H1 (cell line): ENCODE results near the gene SLC6A17. TPM values are rescaled to one million over a fixed set of nuclear protein-coding genes. Genes with fewer than 3 reads are reported as not detected.

Experiments
- CTCF ChIA-PET: fragments of 300-600 bp; sonication (Branson Sonifier 250); formaldehyde crosslinking; loops from one replicate; lab custom pipeline; 2021; ENCODE audit not compliant: partially characterized antibody; lab: Charles Lee
- POLR2A ChIA-PET: fragments of 300-600 bp; sonication (Branson Sonifier 250); formaldehyde crosslinking; loops from one replicate; lab custom pipeline; 2021; ENCODE audit warnings: inconsistent platforms; ENCODE audit not compliant: partially characterized antibody; lab: Charles Lee
- DNase-seq, 2 experiments: peaks; one replicate each; pipeline versions ENCODE4 v3.0.0 to v3.0.0-alpha.2; 2010 to 2022; ENCODE audit warnings: low spot score in 2 of 2, low read depth in 1 of 2, mixed read lengths in 1 of 2
- FAIRE-seq: peaks from 2 replicates; lab custom pipeline; 2011; peaks lifted over from hg19 to GRCh38; lab: Jason Lieb, UNC
- H2AFZ ChIP-seq: 2 replicates; pipeline ENCODE4 v1.8.1; 2012; ENCODE audit warnings: low read length, inconsistent platforms
- H2AK5ac ChIP-seq: 2 replicates; pipeline ENCODE4 v1.6.1; 2013; ENCODE audit warnings: low read depth, low read length
- H2BK120ac ChIP-seq: replicated peaks from 2 replicates; pipeline ENCODE3; 2013; ENCODE audit warnings: low read depth, low read length, inconsistent platforms
- H2BK12ac ChIP-seq: 2 replicates; pipeline ENCODE4 v1.6.1; 2013; ENCODE audit warnings: low read depth, low read length
- H2BK15ac ChIP-seq: 2 replicates; pipeline ENCODE4 v1.6.1; 2013; ENCODE audit warnings: low read length
- H2BK20ac ChIP-seq: 2 replicates; pipeline ENCODE4 v1.6.1; 2013; ENCODE audit warnings: low read length
- H2BK5ac ChIP-seq: 2 replicates; pipeline ENCODE4 v1.6.1; 2013; ENCODE audit warnings: low read depth, low read length
- H3K14ac ChIP-seq: 2 replicates; pipeline ENCODE4 v1.6.1; 2013; ENCODE audit warnings: inconsistent platforms; ENCODE audit not compliant: insufficient read length
- H3K18ac ChIP-seq: 2 replicates; pipeline ENCODE4 v1.6.1; 2013; ENCODE audit warnings: low read length; ENCODE audit errors: extremely low read depth
- H3K23ac ChIP-seq: 2 replicates; pipeline ENCODE4 v1.6.1; 2013; ENCODE audit warnings: inconsistent platforms; ENCODE audit not compliant: insufficient read length
- H3K23me2 ChIP-seq: 2 replicates; pipeline ENCODE4 v1.6.1; 2013; ENCODE audit warnings: low read depth, low read length
- H3K27ac ChIP-seq: 2 replicates; pipeline ENCODE4 v1.6.1; 2011; ENCODE audit warnings: low read depth, low read length, inconsistent platforms
- H3K27me3 ChIP-seq, 4 experiments: replicated peaks in 1 of 4; 1 replicate in 1 of 4; 2 replicates in 3 of 4; pipeline versions ENCODE4 v1.6.1 to v1.8.1; 2011 to 2013; ENCODE audit warnings: low read length in 3 of 4, mild to moderate bottlenecking in 3 of 4, inconsistent platforms in 2 of 4, mixed read lengths in 2 of 4, moderate library complexity in 1 of 4; ENCODE audit not compliant: control insufficient read depth in 3 of 4, insufficient read depth in 3 of 4; ENCODE audit errors: extremely low read depth in 1 of 4
- H3K36me3 ChIP-seq, 4 experiments: 2 replicates each; pipeline versions ENCODE4 v1.6.1 to v1.8.1; 2011 to 2013; ENCODE audit warnings: mild to moderate bottlenecking in 4 of 4, low read length in 3 of 4, moderate library complexity in 2 of 4, control low read depth in 1 of 4, inconsistent platforms in 1 of 4; ENCODE audit not compliant: insufficient read depth in 4 of 4, control insufficient read depth in 2 of 4
- H3K4ac ChIP-seq: replicated peaks from 2 replicates; pipeline ENCODE3; 2013; ENCODE audit warnings: low read length, low read depth, mixed read lengths, inconsistent platforms; ENCODE audit not compliant: insufficient read length
- H3K4me1 ChIP-seq, 4 experiments: replicated peaks in 1 of 4; 1 replicate in 1 of 4; 2 replicates in 3 of 4; pipeline versions ENCODE4 v1.6.1 to v1.8.1; 2011 to 2013; ENCODE audit warnings: low read length in 3 of 4, inconsistent platforms in 2 of 4, mixed read lengths in 1 of 4; ENCODE audit not compliant: insufficient read depth in 4 of 4, control insufficient read depth in 3 of 4
- H3K4me2 ChIP-seq, 2 experiments: 2 replicates each; pipeline versions ENCODE4 v1.6.1 to v1.8.1; 2011 to 2013; ENCODE audit warnings: low read depth in 2 of 2, low read length in 2 of 2, control low read depth in 1 of 2, inconsistent platforms in 1 of 2, mild to moderate bottlenecking in 1 of 2; ENCODE audit not compliant: insufficient read depth in 1 of 2
- H3K4me3 ChIP-seq, 4 experiments: fragments of 200-600, 300-600 bp in 1 of 4; sonication (generic), shearing (Covaris generic), sonication (Bioruptor Twin) in 1 of 4; 2 replicates each; pipeline versions ENCODE4 v1.5.1 to v1.8.1; 2011 to 2016; ENCODE audit warnings: low read length in 4 of 4, low read depth in 3 of 4, control low read depth in 2 of 4, inconsistent platforms in 2 of 4, mild to moderate bottlenecking in 2 of 4, mixed read lengths in 1 of 4, moderate library complexity in 1 of 4; ENCODE audit not compliant: insufficient read depth in 2 of 4; ENCODE audit errors: extremely low read depth in 1 of 4
- H3K56ac ChIP-seq: replicated peaks from 2 replicates; pipeline ENCODE3; 2013; ENCODE audit warnings: low read depth, mild to moderate bottlenecking, mixed read lengths, low read length, inconsistent platforms; ENCODE audit not compliant: insufficient read length
- H3K79me1 ChIP-seq: 2 replicates; pipeline ENCODE4 v1.6.1; 2013; ENCODE audit warnings: low read depth, low read length, control low read depth
- H3K79me2 ChIP-seq, 2 experiments: 2 replicates each; pipeline versions ENCODE4 v1.6.1 to v1.8.1; 2012 to 2013; ENCODE audit warnings: low read length in 2 of 2, mild to moderate bottlenecking in 2 of 2, inconsistent platforms in 1 of 2; ENCODE audit not compliant: insufficient read depth in 2 of 2, control insufficient read depth in 1 of 2
- H3K9ac ChIP-seq, 4 experiments: replicated peaks in 1 of 4; 1 replicate in 1 of 4; 2 replicates in 3 of 4; pipeline versions ENCODE4 v1.6.1 to v1.8.1; 2011 to 2013; ENCODE audit warnings: low read depth in 3 of 4, low read length in 3 of 4, control low read depth in 2 of 4, mild to moderate bottlenecking in 2 of 4, moderate library complexity in 2 of 4, inconsistent platforms in 1 of 4; ENCODE audit errors: extremely low read depth in 1 of 4
- H3K9me3 ChIP-seq, 2 experiments: 2 replicates each; pipeline versions ENCODE4 v1.6.1 to v1.8.1; 2012 to 2013; ENCODE audit warnings: mild to moderate bottlenecking in 2 of 2, moderate library complexity in 2 of 2, control low read depth in 1 of 2, inconsistent platforms in 1 of 2, low read depth in 1 of 2, low read length in 1 of 2, mixed read lengths in 1 of 2; ENCODE audit not compliant: insufficient read depth in 2 of 2
- H4K20me1 ChIP-seq, 2 experiments: replicated peaks in 1 of 2; 2 replicates each; pipeline versions ENCODE3 to v1.8.1; 2011 to 2013; ENCODE audit warnings: inconsistent platforms in 2 of 2, low read length in 2 of 2, mild to moderate bottlenecking in 1 of 2; ENCODE audit not compliant: insufficient read depth in 2 of 2, control insufficient read depth in 1 of 2
- H4K5ac ChIP-seq: 2 replicates; pipeline ENCODE4 v1.6.1; 2013; ENCODE audit warnings: low read length, low read depth, mixed read lengths, inconsistent platforms; ENCODE audit not compliant: insufficient read length
- H4K8ac ChIP-seq: 2 replicates; pipeline ENCODE4 v1.8.0; 2013; ENCODE audit warnings: mild to moderate bottlenecking, moderate library complexity, low read length, inconsistent platforms; ENCODE audit not compliant: insufficient read depth; ENCODE audit errors: extremely low read depth
- H4K91ac ChIP-seq: replicated peaks from 2 replicates; pipeline ENCODE3; 2013; ENCODE audit warnings: low read length, mixed read lengths, inconsistent platforms; ENCODE audit not compliant: insufficient read length
- CREB1 ChIP-seq: IDR thresholded peaks from 2 replicates; pipeline ENCODE4 v1.6.1; 2012; ENCODE audit warnings: inconsistent platforms
- CTBP2 ChIP-seq: IDR thresholded peaks from 2 replicates; pipeline ENCODE4 v1.7.0; 2011; ENCODE audit warnings: borderline replicate concordance, mild to moderate bottlenecking, moderate library complexity, mixed read lengths, low read length; ENCODE audit not compliant: insufficient read depth, insufficient read length
- EP300 ChIP-seq, 2 experiments: IDR thresholded peaks; 1 replicate in 1 of 2; 2 replicates in 1 of 2; pipeline ENCODE4 v1.6.1; 2011 to 2012; ENCODE audit warnings: low read depth in 2 of 2, low read length in 2 of 2, mild to moderate bottlenecking in 2 of 2, borderline replicate concordance in 1 of 2, inconsistent platforms in 1 of 2, moderate library complexity in 1 of 2
- EZH2 ChIP-seq: fragments of 200-600 bp; sonication (generic); IDR thresholded peaks from 2 replicates; pipeline ENCODE4 v1.7.1; 2012; ENCODE audit warnings: low read depth, mild to moderate bottlenecking, moderate library complexity, low read length, inconsistent platforms; ENCODE audit not compliant: severe bottlenecking
- KDM1A ChIP-seq: fragments of 200-600, 300-600 bp; sonication (generic); IDR thresholded peaks from 2 replicates; pipeline ENCODE4 v1.7.1; 2016; ENCODE audit warnings: mild to moderate bottlenecking, low read length, borderline replicate concordance
- MAFK ChIP-seq: IDR thresholded peaks from 2 replicates; pipeline ENCODE4 v1.6.1; 2012; ENCODE audit warnings: low read depth, mild to moderate bottlenecking, improper control_type of control experiment, low read length
- SP2 ChIP-seq: IDR thresholded peaks from 2 replicates; pipeline ENCODE4 v1.6.1; 2012; ENCODE audit warnings: mild to moderate bottlenecking, low read length, inconsistent platforms
- SP4 ChIP-seq: IDR thresholded peaks from 2 replicates; pipeline ENCODE4 v1.6.1; 2012; ENCODE audit warnings: low read length, inconsistent platforms
- SRF ChIP-seq: IDR thresholded peaks from 2 replicates; pipeline ENCODE4 v1.6.1; 2011; ENCODE audit warnings: mild to moderate bottlenecking, low read depth, low read length, moderate library complexity
- TCF12 ChIP-seq: IDR thresholded peaks from 2 replicates; pipeline ENCODE4 v1.6.1; 2011; ENCODE audit warnings: low read depth, mild to moderate bottlenecking, low read length
- TEAD4 ChIP-seq: IDR thresholded peaks from 2 replicates; pipeline ENCODE4 v1.6.1; 2012; ENCODE audit warnings: low read depth, low read length, inconsistent platforms, mixed read lengths
- YY1 ChIP-seq: IDR thresholded peaks from 2 replicates; pipeline ENCODE4 v1.6.1; 2011; ENCODE audit warnings: low read depth, mild to moderate bottlenecking, low read length
- WGBS, 2 experiments: shearing (Covaris generic) in 1 of 2; methylation state at CpG; one replicate each; pipeline versions ENCODE4 v1.1.6 to v1.1.7; 2013 to 2015; ENCODE audit warnings: low lambda C conversion rate in 2 of 2, mixed read lengths in 2 of 2, inconsistent platforms in 1 of 2, low coverage in 1 of 2, missing lambda C conversion rate in 1 of 2; ENCODE audit not compliant: insufficient replicate concordance in 2 of 2, insufficient coverage in 1 of 2, insufficient read length in 1 of 2; ENCODE audit errors: extremely low coverage in 1 of 2, missing lambda C conversion rate in 1 of 2; 5-methylcytosine and 5-hydroxymethylcytosine counted together
- polyA plus RNA-seq, 7 experiments: library from polyadenylated mRNA; depleted of rRNA in 3 of 7; stranded (reverse) in 5 of 7; unstranded in 2 of 7; fragments of >200 nt in 5 of 7; fragments of 200-250 nt in 2 of 7; gene quantifications; 1 replicate in 5 of 7; 2 replicates in 1 of 7; 4 replicates in 1 of 7; pipeline versions ENCODE4 v1.2.1 to v1.2.3, GENCODE V29; 2011 to 2013; ENCODE audit warnings: missing spikeins in 2 of 7, mixed read lengths in 2 of 7
- total RNA-seq: library from RNA; stranded (reverse); fragmentation: NEBNext Ultra II Directional; extraction: Animal tissue kit (Norgen Biotek cat#: 25700); gene quantifications from 2 replicates; pipeline ENCODE4 v1.2.1, GENCODE V29; 2021

Gene SLC6A17
- total and polyA plus RNA-seq, 2 of the 8 experiments (the other 6 are each of a cell fraction or from before 2014, with no cell fraction given): 0.15 to 0.28 TPM

DNA sequence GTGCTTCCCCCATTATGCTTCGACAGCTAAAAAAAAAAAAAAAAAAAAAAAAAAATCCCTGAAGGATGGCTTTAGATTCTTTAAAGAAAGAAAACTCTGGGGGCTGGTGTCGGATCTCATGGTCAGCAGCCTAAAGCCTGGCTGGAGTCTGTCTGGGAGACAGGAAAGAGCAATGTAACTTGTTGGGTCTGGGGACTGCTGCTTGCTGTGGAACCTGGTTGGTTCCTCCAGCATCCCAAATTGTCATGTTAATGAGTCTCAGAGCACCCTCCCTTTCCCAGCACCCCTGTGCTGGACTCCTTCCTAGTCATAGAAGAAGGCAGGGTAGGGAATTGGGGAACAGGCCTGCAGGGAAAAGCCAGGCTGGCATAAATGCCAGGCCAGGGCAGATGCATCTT is 62.8 kb downstream of the SLC6A17 start:
- Histone ChIP-seq H3K79me1 (no peaks in the 10 kb centered on the region), H4K91ac (no peak overlapping the region), H3K23ac (no peak overlapping the region), H3K4me1 (peaks cover 7 to 23% (median 19%) of the 10 kb centered on the region in 4 experiments), H3K14ac (no peak overlapping the region), H2AK5ac (no peak overlapping the region), H2BK120ac (no peak overlapping the region), H3K18ac (0 out of 2 replicates have a peak overlapping the region, but pooled peaks have one; percentile 40), H3K27me3 (peaks cover 5 to 22% (median 21%) of the 10 kb centered on the region in 4 experiments), H2BK15ac (no peak overlapping the region), H2AFZ (no peak overlapping the region), H3K9me3 (no peaks in the 10 kb centered on the region), H2BK5ac (no peak overlapping the region), H3K79me2 (no peaks in the 10 kb centered on the region), H3K36me3 (no peaks in the 10 kb centered on the region), H4K8ac (no peak overlapping the region), H4K5ac (no peak overlapping the region)
- DNase-seq (no peak), FAIRE-seq (no peak)
- POLR2A ChIA-PET: interaction anchor here (0.6 to 2.9 kb wide), 3 partner anchors 11 to 33 kb away, joined by 3 to 7 read pairs (median 3); no protein-coding TSS in a partner anchor
- TF ChIP-seq TCF12 (no peak), TEAD4 (no peak), MAFK (no peak), SP2 (no peak), CREB1 (no peak), EP300 (IDR thresholded peaks at IDR 0.05; ENCODE audit: borderline replicate concordance in 1 of 2, low read depth in 2 of 2, low read length in 2 of 2) (no peak), SRF (no peak), EZH2 (no peak), CTBP2 (no peak), SP4 (no peak), YY1 (no peak), KDM1A (no peak)
- TF ChIP-seq, all 59 proteins: peak for 0
- 67% methylated on average over 1 of the region's 2 CpGs; no CpG with 5 or more reads in 1 of the 2 experiments for WGBS, 2 experiments
- H3K56ac ChIP-seq: no peak overlapping the region
- CTCF ChIA-PET: interaction anchor here (1.4 to 19.1 kb wide), 8 partner anchors 10 to 283 kb away, joined by 5 to 1001 read pairs (median 8); partner anchors contain the start of gene RBM15
- peaks cover 20% of the 10 kb centered on the region; the same call in 1 of the 2 replicates for H3K23me2 ChIP-seq
- H3K27ac ChIP-seq: no peak overlapping the region
- H4K20me1 ChIP-seq: peaks cover 0 to 10% of the 10 kb centered on the region in 2 experiments
- no peak overlapping the region for H3K4ac ChIP-seq
- H2BK20ac ChIP-seq: no peak overlapping the region
- H3K4me3 ChIP-seq: peak overlapping the region in 1 of 4 experiments; percentile 78; a peak in 2 of 8 replicates
- H3K9ac ChIP-seq: no peak overlapping the region
- peak overlapping the region; percentile 72 to 98; a peak in 3 of 4 replicates for H3K4me2 ChIP-seq
- no peak overlapping the region for H2BK12ac ChIP-seq
